Thyroid gland (tissue), 4 donors: ENCODE measurements around the gene ANK3. TPM values are rescaled to one million over a fixed set of nuclear protein-coding genes. Genes with fewer than 3 reads are reported as not detected.
A peak's percentile ranks its signal among the peaks of the same experiment; 100 is the strongest.

Source experiments
- DNase-seq, 2 donors: peaks; one replicate each; pipeline ENCODE4 v3.0.0-alpha.2; 2019
- H3K27ac ChIP-seq, 3 donors: fragments of 200-600 bp; sonication (generic); 1 replicate in 2 of 3; 2 replicates in 1 of 3; pipeline ENCODE4 v1.5.1; 2016 to 2019; ENCODE audit warnings: mild to moderate bottlenecking in 1 of 3, moderate library complexity in 1 of 3
- H3K27me3 ChIP-seq: fragments of 200-600 bp; sonication (generic); one replicate; pipeline ENCODE4 v1.5.1; 2019
- H3K36me3 ChIP-seq, 2 donors: fragments of 200-600 bp; sonication (generic); one replicate each; pipeline ENCODE4 v1.5.1; 2016 to 2019
- H3K4me1 ChIP-seq, 2 donors: fragments of 200-600 bp; sonication (generic); one replicate each; pipeline ENCODE4 v1.5.1; 2017 to 2019
- H3K4me3 ChIP-seq, 3 donors: fragments of 200-600 bp; sonication (generic); replicated peaks in 1 of 3; 1 replicate in 2 of 3; 2 replicates in 1 of 3; pipeline ENCODE4 v1.5.1; 2016; ENCODE audit warnings: mild to moderate bottlenecking in 1 of 3
- H3K9me3 ChIP-seq: fragments of 200-600 bp; sonication (generic); one replicate; pipeline ENCODE4 v1.5.1; 2017
- CTCF ChIP-seq, 6 experiments: fragments of 200-600 bp in 3 of 6; fragments of 450-650 bp in 3 of 6; sonication (generic) in 3 of 6; IDR thresholded peaks; one replicate each; pipeline ENCODE4 v1.5.1; 2016 to 2019; ENCODE audit warnings: antibody characterized with exemption in 6 of 6, mild to moderate bottlenecking in 2 of 6, inconsistent platforms in 1 of 6, moderate library complexity in 1 of 6
- POLR2A ChIP-seq, 2 donors: fragments of 450-650 bp; IDR thresholded peaks; one replicate each; pipeline ENCODE4 v1.6.1; 2017; ENCODE audit warnings: antibody characterized with exemption in 2 of 2, mild to moderate bottlenecking in 2 of 2, moderate library complexity in 1 of 2
- WGBS, 2 donors: methylation state at CpG; one replicate each; pipeline ENCODE4 v1.1.5; 2017; 5-methylcytosine and 5-hydroxymethylcytosine counted together
- intact Hi-C: fragments of 100-400 bp; cut with DNase I; formaldehyde crosslinking; loops from one replicate; pipeline ENCODE4 v1.15.1; 2023
- total RNA-seq, 4 donors: library from RNA; depleted of rRNA; stranded (reverse); fragments of >200 nt; gene quantifications; one replicate each; pipeline ENCODE4 v1.2.3, GENCODE V29; 2016

ANK3 gene
- 100 to 1,000 TPM in 3 of 4 donors, 10 to 100 TPM in 1; 56.6 to 118 (median 115) TPM for total RNA-seq

DNA sequence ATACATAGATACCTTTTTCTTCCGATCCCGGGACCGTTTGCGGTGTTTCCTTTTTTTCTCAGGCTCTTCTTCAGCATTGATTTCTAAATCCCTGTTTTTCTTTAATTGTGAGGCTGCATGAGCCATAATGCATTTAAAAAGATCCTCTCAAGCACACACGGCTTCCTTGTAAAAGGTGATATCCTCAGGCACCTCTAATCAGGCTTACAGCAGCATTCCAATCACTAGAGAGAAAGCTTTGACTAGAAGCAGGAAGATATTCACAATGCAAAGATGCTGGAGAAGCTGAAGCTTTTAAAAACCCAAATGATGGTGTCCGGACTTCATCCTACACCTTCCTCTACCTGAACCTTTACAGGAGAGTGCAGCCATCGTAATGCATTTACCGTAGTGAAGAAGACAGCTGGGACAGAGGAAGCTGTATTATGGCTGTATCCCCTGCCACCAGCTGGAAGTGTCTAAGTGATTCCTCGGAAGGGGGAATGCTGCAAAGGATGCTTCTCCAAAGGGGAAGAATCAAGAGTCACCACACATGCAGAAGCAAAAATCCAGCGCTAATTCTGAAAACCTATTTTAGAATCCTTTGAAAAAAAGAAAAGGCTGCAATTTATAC, at the start of gene ANK3:
Gene ANK3 (minus strand): TSS at position 463 of the 613 bp plus-strand sequence. CDS start 337 bp downstream, at position 126.
- H3K27ac ChIP-seq = peak within 1 kb of the TSS in 2 of 3 donors; percentile 45 to 69
- intact Hi-C loops = no loop called here
- H3K4me1 ChIP-seq = peaks cover 14 to 35% of the 10 kb centered on the region in 2 donors
- 82 to 89% methylated on average over 10 of the region's 10 CpGs for WGBS, 2 donors
- no peaks in the 10 kb centered on the region for H3K9me3 ChIP-seq
- no peaks in the 10 kb centered on the region for H3K27me3 ChIP-seq
- H3K4me3 ChIP-seq = no peak within 1 kb of the TSS
- TF ChIP-seq POLR2A (IDR thresholded peaks at IDR 0.05) = no peak
- no peak for TF ChIP-seq CTCF (IDR thresholded peaks at IDR 0.05)
- no peaks in the 10 kb centered on the region for H3K36me3 ChIP-seq
- DNase-seq = no peak

DNA sequence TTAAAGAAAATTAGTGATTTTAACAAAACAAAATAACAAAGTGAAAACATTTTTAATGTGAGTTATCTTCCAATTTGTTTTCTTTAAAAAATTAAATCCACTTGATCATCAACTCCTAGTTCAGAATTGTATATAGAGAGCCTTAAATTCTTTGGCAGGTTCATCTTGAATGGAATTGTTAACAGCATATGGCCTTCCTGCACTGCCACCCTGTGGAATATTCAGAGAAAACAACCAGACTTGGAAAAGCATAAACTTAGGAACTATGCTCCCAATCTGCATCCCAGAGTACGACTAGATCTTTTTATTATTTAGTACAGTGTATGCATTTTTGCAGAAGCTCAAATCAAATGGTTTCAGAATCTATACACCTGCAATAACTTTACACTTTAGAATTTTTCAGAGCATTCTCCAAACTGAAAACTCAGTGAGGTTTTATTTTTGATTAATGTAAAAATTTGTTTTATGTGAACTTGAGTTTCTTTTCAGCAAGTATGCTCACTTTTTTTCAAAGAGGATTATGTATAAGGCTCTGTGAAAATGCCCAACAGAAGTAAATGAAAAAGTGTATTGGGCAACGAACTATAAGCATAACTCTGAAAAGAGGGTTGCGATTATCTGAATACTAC, 44.9 kb upstream of the ANK3 start:
- TF ChIP-seq CTCF (IDR thresholded peaks at IDR 0.05) (peak; percentile 39 to 89 (median 66)), POLR2A (IDR thresholded peaks at IDR 0.05) (no peak)
- peak; percentile 44 to 49 for DNase-seq
- Histone ChIP-seq H3K4me3 (no peak overlapping the region), H3K27me3 (no peaks in the 10 kb centered on the region), H3K27ac (no peak overlapping the region), H3K9me3 (no peaks in the 10 kb centered on the region), H3K4me1 (peaks cover 9 to 10% of the 10 kb centered on the region in 2 donors), H3K36me3 (no peaks in the 10 kb centered on the region)
- intact Hi-C loops = loop anchor here (10.0 kb wide), 2 partner anchors 230 to 340 kb away; no protein-coding TSS in a partner anchor
- WGBS, 2 donors = 64 to 66% methylated on average over 3 of the region's 3 CpGs

DNA sequence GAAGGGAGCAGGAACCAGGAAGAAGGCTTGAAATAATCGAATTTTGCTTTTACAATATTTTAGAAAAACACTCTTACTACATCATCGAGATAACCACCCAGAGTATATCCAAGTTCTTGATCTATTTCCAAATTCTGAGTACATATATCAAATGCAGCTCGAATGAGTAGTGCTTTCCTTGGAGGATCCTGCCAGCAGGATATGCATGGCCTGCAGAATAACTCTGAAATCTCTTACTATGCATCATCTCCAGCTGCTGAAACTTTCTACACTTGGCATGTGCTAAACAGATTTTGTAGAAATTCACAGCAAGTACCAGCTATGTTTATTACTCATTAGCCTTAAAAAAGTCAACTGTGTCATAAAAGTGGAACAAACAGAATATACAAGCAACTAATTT, 44.0 kb upstream of the ANK3 start:
- no peak overlapping the region for H3K27ac ChIP-seq
- no peak overlapping the region for H3K4me3 ChIP-seq
- no peaks in the 10 kb centered on the region for H3K36me3 ChIP-seq
- H3K27me3 ChIP-seq = no peaks in the 10 kb centered on the region
- no peak for DNase-seq
- no peaks in the 10 kb centered on the region for H3K9me3 ChIP-seq
- intact Hi-C loops = loop anchor here (10.0 kb wide), 2 partner anchors 229 to 339 kb away; no protein-coding TSS in a partner anchor
- H3K4me1 ChIP-seq = peaks cover 12 to 15% of the 10 kb centered on the region in 2 donors
- no peak for TF ChIP-seq POLR2A (IDR thresholded peaks at IDR 0.05)
- no peak for TF ChIP-seq CTCF (IDR thresholded peaks at IDR 0.05)
- 41 to 42% methylated on average over 3 of the region's 3 CpGs for WGBS, 2 donors

DNA sequence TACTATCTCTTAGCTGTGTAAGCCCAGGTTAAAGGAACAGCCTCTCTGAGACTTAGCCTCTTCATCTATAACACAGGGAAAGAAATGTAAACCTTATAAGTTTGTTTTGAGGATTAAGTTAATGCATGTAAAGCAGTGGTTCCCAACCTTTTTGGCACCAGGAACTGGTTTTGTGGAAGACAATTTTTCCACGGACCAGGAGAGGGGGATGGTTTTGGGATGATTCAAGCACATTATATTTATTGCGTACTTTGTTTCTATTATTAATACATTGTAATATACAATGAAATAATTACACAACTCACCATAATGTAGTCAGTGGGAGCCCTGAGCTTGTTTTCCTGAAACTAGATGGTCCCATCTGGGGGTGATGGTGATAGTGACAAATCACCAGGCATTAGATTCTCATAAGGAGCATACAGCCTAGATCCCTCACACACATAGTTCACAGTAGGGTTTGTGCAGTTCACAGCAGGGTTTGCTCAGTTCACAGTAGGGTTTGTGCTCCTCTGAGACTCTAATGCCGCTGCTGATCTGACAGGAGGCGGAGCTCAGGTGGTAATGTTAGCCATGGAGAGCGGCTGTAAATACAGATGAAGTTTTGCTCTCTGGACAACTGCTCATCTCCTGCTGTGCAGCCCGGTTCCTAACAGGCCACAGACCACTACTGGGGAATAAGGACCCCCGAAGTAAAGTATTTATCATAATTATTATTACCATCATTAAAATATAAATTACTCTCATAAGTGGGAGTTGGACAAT, 41.3 kb upstream of the ANK3 start:
- Histone ChIP-seq H3K27me3 (no peaks in the 10 kb centered on the region), H3K27ac (no peak overlapping the region), H3K9me3 (no peaks in the 10 kb centered on the region), H3K4me3 (no peak overlapping the region), H3K4me1 (peaks cover 12 to 15% of the 10 kb centered on the region in 2 donors), H3K36me3 (no peaks in the 10 kb centered on the region)
- WGBS, 2 donors = 79 to 88% methylated on average over 7 of the region's 7 CpGs
- TF ChIP-seq CTCF (IDR thresholded peaks at IDR 0.05) (no peak), POLR2A (IDR thresholded peaks at IDR 0.05) (no peak)
- no peak for DNase-seq
- intact Hi-C loops = loop anchor here (10.0 kb wide), 2 partner anchors 226 to 336 kb away; no protein-coding TSS in a partner anchor
